K562 (cell line): ENCODE results near the gene DBP. TPM values are rescaled to one million over a fixed set of nuclear protein-coding genes. Genes with fewer than 3 reads are reported as not detected.

Experiments
- CBFA2T2 ChIP-seq: fragments of 450-650 bp; conservative IDR thresholded peaks from 2 replicates; pipeline ENCODE4 v1.6.1; 2017; ENCODE audit warnings: mild to moderate bottlenecking
- ERF ChIP-seq: fragments of 450-650 bp; formaldehyde crosslinking; IDR thresholded peaks from 2 replicates; pipeline ENCODE4 v1.4.0; 2020; ENCODE audit warnings: mild to moderate bottlenecking, mixed read lengths
- GABPA ChIP-seq: fragments of 200-800 bp; sonication (Bioruptor generic); conservative IDR thresholded peaks from 2 replicates; pipeline ENCODE4 v1.6.1; 2016; ENCODE audit warnings: low read depth, missing genetic modification characterization, missing compliant biosample characterization
- MEF2D ChIP-seq: conservative IDR thresholded peaks from 2 replicates; pipeline ENCODE4 v1.6.1; 2016; ENCODE audit warnings: low read depth, missing genetic modification characterization, missing compliant biosample characterization
- MTA3 ChIP-seq: fragments of 450-650 bp; formaldehyde crosslinking; IDR thresholded peaks from 2 replicates; pipeline ENCODE4 v1.6.1; 2017; ENCODE audit warnings: mild to moderate bottlenecking, borderline replicate concordance
- SMARCA4 ChIP-seq: fragments of 450-650 bp; IDR thresholded peaks from 2 replicates; pipeline ENCODE4 v1.6.1; 2016
- SMARCA5 ChIP-seq: fragments of 450-650 bp; IDR thresholded peaks from 2 replicates; pipeline ENCODE4 v1.6.1; 2016
- SMARCE1 ChIP-seq: fragments of 450-650 bp; IDR thresholded peaks from 2 replicates; pipeline ENCODE4 v1.7.1; 2016; ENCODE audit warnings: mild to moderate bottlenecking
- TAF7 ChIP-seq: fragments of 450-650 bp; IDR thresholded peaks from 2 replicates; pipeline ENCODE4 v1.6.1; 2016; ENCODE audit warnings: missing genetic modification characterization, missing compliant biosample characterization
- ZNF212 ChIP-seq: fragments of 450-650 bp; formaldehyde crosslinking; IDR thresholded peaks from 2 replicates; pipeline ENCODE4 v1.4.0; 2020; ENCODE audit warnings: mild to moderate bottlenecking
- polyA plus RNA-seq, 8 experiments: library from polyadenylated mRNA; depleted of rRNA in 4 of 8; stranded (reverse) in 5 of 8; unstranded in 3 of 8; fragments of >200 nt; fragmentation: Nextera tagmentation in 2 of 8; fragmentation: Illumina TruSeq in 1 of 8; extraction: Ambion mirVana in 2 of 8; extraction: Trizol in 1 of 8; gene quantifications; 2 replicates each; pipeline versions ENCODE4 v1.2.1 to v1.2.3, GENCODE V29; 2011 to 2014; ENCODE audit warnings: inconsistent platforms in 1 of 8, missing spikeins in 1 of 8
- total RNA-seq, 7 experiments: library from RNA; depleted of rRNA in 6 of 7; stranded (reverse); fragments of >200 nt in 6 of 7; fragmentation: Illumina TruSeq in 2 of 7; extraction: Trizol in 2 of 7; gene quantifications; 2 replicates each; pipeline versions ENCODE4 v1.2.1 to v1.2.3, GENCODE V29; 2011 to 2021; ENCODE audit warnings: low replicate concordance in 1 of 7
- TF ChIP-seq, protein P1 (sequence below): fragments of 450-650 bp; IDR thresholded peaks from 2 replicates; pipeline ENCODE4 v1.7.0; 2016; ENCODE audit warnings: borderline replicate concordance
- TF ChIP-seq, protein P2 (sequence below), 2 experiments: fragments of 450-650 bp; IDR thresholded peaks; 2 replicates each; pipeline ENCODE4 v1.6.1; 2016; ENCODE audit warnings: mild to moderate bottlenecking in 2 of 2, borderline replicate concordance in 1 of 2, low read depth in 1 of 2, moderate library complexity in 1 of 2

DBP gene
- total and polyA plus RNA-seq, 9 of the 15 experiments (the other 6 are each of a cell fraction or from before 2014, with no cell fraction given) = 0.25 to 5.5 (median 1.8) TPM

DNA sequence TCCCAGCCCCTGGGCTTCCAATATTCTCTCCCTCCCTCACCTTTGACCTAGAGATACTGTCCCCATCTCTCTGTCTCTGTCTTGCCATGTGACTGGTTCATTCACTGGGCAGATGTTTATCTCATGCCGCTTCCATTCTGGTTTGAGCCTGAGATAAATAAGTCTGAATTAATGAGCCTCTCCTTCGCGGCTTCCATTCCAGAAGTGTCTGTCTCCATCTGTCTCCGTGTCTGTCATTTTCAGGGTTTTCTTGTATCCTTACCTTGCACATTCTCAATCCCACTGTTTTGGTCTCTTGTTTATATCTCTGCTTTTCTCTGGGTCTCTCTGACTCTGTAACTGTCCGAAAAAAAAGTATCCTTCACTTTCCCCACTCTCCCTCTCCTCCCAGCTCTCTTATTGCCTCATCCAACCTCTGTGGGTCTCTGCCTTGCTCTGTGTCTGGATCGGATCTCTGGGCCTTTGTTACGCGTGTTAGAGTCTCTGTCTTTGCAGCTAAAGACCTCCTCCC lies 13.6 kb downstream of the DBP start (continued):
- TF ChIP-seq, protein P1, sequence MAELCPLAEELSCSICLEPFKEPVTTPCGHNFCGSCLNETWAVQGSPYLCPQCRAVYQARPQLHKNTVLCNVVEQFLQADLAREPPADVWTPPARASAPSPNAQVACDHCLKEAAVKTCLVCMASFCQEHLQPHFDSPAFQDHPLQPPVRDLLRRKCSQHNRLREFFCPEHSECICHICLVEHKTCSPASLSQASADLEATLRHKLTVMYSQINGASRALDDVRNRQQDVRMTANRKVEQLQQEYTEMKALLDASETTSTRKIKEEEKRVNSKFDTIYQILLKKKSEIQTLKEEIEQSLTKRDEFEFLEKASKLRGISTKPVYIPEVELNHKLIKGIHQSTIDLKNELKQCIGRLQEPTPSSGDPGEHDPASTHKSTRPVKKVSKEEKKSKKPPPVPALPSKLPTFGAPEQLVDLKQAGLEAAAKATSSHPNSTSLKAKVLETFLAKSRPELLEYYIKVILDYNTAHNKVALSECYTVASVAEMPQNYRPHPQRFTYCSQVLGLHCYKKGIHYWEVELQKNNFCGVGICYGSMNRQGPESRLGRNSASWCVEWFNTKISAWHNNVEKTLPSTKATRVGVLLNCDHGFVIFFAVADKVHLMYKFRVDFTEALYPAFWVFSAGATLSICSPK = 0 out of 2 replicates have a peak, but pooled peaks have one; percentile 47
- TF ChIP-seq, protein P2, sequence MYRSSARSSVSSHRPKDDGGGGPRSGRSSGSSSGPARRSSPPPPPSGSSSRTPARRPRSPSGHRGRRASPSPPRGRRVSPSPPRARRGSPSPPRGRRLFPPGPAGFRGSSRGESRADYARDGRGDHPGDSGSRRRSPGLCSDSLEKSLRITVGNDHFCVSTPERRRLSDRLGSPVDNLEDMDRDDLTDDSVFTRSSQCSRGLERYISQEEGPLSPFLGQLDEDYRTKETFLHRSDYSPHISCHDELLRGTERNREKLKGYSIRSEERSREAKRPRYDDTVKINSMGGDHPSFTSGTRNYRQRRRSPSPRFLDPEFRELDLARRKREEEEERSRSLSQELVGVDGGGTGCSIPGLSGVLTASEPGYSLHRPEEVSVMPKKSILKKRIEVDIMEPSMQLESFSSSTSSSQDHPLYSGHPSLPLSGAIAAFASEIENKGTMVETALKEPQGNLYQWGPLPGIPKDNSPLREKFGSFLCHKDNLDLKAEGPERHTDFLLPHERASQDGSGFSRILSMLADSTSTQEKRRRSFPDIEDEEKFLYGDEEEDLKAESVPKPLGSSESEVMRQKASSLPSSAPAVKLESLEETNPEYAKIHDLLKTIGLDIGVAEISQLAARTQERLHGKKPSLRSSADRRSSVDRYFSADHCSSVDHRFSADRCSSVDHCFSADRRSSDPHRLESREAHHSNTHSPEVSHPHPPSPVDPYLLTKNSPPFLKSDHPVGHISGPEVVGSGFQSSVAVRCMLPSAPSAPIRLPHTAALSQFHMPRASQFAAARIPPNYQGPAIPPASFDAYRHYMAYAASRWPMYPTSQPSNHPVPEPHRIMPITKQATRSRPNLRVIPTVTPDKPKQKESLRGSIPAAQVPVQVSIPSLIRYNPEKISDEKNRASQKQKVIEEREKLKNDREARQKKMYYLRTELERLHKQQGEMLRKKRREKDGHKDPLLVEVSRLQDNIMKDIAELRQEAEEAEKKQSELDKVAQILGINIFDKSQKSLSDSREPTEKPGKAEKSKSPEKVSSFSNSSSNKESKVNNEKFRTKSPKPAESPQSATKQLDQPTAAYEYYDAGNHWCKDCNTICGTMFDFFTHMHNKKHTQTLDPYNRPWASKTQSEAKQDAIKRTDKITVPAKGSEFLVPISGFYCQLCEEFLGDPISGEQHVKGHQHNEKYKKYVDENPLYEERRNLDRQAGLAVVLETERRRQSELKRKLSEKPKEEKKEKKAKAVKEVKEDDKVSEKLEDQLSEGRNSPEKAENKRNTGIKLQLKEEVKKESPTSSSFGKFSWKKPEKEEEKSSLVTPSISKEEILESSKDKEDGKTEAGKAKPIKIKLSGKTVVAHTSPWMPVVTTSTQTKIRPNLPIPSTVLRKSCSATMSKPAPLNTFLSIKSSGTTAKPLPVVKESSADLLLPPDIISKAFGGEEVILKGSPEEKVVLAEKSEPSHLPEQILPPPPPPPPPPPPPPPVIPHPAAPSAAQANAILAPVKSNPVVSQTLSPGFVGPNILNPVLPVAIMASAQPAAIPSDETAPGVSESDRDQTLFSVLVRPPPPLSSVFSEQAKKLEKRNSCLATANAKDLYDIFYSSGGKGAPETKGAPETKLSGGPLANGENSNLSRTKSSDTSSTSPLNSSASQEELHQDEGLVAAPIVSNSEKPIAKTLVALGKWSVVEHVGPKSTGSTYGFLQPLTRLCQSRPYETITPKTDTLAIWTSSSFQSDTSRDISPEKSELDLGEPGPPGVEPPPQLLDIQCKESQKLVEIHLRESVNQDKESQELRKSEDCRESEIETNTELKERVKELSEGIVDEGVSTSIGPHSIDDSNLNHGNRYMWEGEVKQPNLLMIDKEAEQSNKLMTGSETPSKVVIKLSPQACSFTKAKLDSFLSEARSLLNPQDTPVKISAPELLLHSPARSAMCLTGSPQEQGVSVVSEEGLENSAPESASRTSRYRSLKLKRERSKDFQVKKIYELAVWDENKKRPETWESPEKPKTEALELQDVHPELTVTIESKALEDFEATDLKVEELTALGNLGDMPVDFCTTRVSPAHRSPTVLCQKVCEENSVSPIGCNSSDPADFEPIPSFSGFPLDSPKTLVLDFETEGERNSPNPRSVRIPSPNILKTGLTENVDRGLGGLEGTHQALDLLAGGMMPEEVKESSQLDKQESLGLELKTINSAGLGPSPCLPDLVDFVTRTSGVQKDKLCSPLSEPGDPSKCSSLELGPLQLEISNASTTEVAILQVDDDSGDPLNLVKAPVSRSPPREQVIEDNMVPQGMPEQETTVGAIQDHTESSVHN (IDR thresholded peaks at IDR 0.05; ENCODE audit: borderline replicate concordance in 1 of 2, low read depth in 1 of 2) = peak in 1 of 2 experiments; percentile 41; a peak in 1 of 4 replicates
- TF ChIP-seq MEF2D = 0 out of 2 replicates have a peak, but pooled peaks have one; percentile 18
- TF ChIP-seq CBFA2T2 = no peak
- peak; percentile 31; the same call in 1 of the 2 replicates for TF ChIP-seq SMARCE1
- peak; percentile 40; the same call in 1 of the 2 replicates for TF ChIP-seq TAF7 (tag)
- no peak for TF ChIP-seq ERF (CRISPR knock-in tag)
- peak; percentile 32; the same call in 1 of the 2 replicates for TF ChIP-seq SMARCA5
- peak; percentile 45 for TF ChIP-seq SMARCA4
- TF ChIP-seq MTA3 = 0 out of 2 replicates have a peak, but pooled peaks have one; percentile 13
- 0 out of 2 replicates have a peak, but pooled peaks have one; percentile 19 for TF ChIP-seq GABPA (tag)
- TF ChIP-seq ZNF212 (CRISPR knock-in tag) = 0 out of 2 replicates have a peak, but pooled peaks have one; percentile 19
